Lower lobe of right lung (tissue), 2 donors: ENCODE data around the gene ATXN1. TPM values are rescaled to one million over a fixed set of nuclear protein-coding genes. Genes with fewer than 3 reads are reported as not detected.

Experiments used
- ATAC-seq, 2 donors: fragments of 200-7000 bp; cut with Tn5 transposase; one replicate each; pipeline ENCODE4 v1.9.1; 2020 to 2022; ENCODE audit warnings: mild to moderate bottlenecking in 2 of 2, moderate library complexity in 2 of 2
- DNase-seq: peaks from one replicate; pipeline ENCODE4 v3.0.0-alpha.2; 2020
- H3K27ac ChIP-seq: fragments of 200-600 bp; one replicate; pipeline ENCODE4 v1.8.0; 2022
- H3K27me3 ChIP-seq: fragments of 200-600 bp; one replicate; pipeline ENCODE4 v1.8.0; 2022; ENCODE audit warnings: low read depth
- H3K36me3 ChIP-seq: fragments of 200-600 bp; one replicate; pipeline ENCODE4 v1.8.0; 2022; ENCODE audit warnings: mild to moderate bottlenecking
- H3K4me1 ChIP-seq: fragments of 200-600 bp; one replicate; pipeline ENCODE4 v1.8.0; 2022
- H3K4me3 ChIP-seq: fragments of 200-600 bp; one replicate; pipeline ENCODE4 v1.8.0; 2022; ENCODE audit warnings: mild to moderate bottlenecking
- H3K9me3 ChIP-seq: fragments of 200-600 bp; one replicate; pipeline ENCODE4 v1.8.0; 2022
- CTCF ChIP-seq: fragments of 200-600 bp; IDR thresholded peaks from one replicate; pipeline ENCODE4 v1.8.0; 2022; ENCODE audit warnings: antibody characterized with exemption, mild to moderate bottlenecking
- intact Hi-C: fragments of 100-400 bp; cut with DNase I; formaldehyde crosslinking; loops from one replicate; pipeline ENCODE4 v1.11.0; 2022
- total RNA-seq: library from RNA; stranded (reverse); fragmentation: NEBNext Ultra II Directional; extraction: Animal tissue kit (Norgen Biotek cat#: 25700); gene quantifications from one replicate; pipeline ENCODE4 v1.2.1, GENCODE V29; 2021
- donor health status: DM: no; HTN: yes; CAD: no; lungs with severe emphysema.

The ATXN1 gene
- total RNA-seq, 1 donor from 2014 or later = 75.9 TPM

DNA sequence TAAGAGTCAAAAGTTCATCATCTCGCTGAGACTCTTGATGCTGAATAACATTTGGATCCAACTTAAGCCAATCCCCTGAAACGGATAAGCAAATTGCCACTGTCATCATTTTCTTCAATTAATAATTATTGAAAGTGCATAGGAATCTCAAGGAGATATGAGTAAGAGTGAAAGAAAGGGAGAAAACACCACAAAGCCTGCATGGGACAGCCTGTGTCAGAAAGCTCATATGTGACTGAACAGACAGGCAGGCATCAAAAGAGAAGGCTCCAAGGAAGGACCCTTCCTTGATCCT, 13.3 kb downstream of the ATXN1 start:
- Histone ChIP-seq H3K27ac (no peak overlapping the region), H3K27me3 (no peaks in the 10 kb centered on the region), H3K9me3 (no peaks in the 10 kb centered on the region), H3K36me3 (no peaks in the 10 kb centered on the region), H3K4me1 (peaks cover 48% of the 10 kb centered on the region), H3K4me3 (no peak overlapping the region)
- no peak for TF ChIP-seq CTCF
- intact Hi-C loops = no loop called here
- ATAC-seq (no peak), DNase-seq (no peak)

DNA sequence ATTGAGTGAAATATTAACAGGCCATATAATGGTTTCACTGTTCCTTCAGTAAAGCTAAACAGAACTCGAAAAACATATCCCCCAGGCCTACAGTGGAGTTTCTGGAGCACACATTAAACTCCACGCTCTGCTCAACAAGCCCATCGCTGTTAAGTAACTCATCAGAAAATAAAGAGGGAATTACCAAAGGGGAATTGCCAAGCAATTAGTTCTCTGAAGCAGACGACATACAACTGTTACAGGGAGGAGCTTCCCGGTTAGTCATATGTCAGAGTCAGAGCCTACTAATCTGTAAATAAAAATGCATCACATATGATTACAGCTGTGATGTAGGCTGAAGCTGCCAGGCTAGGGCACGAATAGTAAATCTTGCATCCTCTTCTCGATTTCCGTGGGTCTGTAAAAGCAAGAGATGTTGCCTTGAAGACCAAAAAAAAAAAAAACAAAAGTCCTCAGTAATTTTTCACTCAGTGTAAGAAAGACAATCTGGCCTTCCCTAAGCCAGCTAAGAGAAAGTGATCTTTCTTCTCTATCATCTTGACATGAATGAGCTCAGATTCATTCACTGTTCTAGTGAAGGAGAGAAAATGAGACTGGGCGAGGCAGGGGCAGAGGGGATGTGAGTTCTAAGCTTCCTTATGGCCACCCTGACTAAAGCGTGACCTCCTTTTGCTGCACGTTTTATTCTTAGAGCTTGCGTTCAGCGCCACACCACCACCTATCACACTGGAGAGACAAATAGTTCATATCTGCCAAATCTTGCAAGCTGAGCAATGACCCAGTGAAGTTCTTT, 13.8 kb downstream of the ATXN1 start:
- peak; percentile 15 to 47 for ATAC-seq
- no peak for DNase-seq
- Histone ChIP-seq H3K9me3 (no peaks in the 10 kb centered on the region), H3K4me3 (no peak overlapping the region), H3K36me3 (no peaks in the 10 kb centered on the region), H3K27me3 (no peaks in the 10 kb centered on the region), H3K27ac (peak overlapping the region; percentile 48), H3K4me1 (peaks cover 48% of the 10 kb centered on the region)
- intact Hi-C loops = no loop called here
- no peak for TF ChIP-seq CTCF

GRCh38 chr6:16746812-16747211, 14.4 kb downstream of the ATXN1 start:
- Histone ChIP-seq H3K4me3 (no peak overlapping the region), H3K27ac (peak overlapping the region; percentile 48), H3K36me3 (no peaks in the 10 kb centered on the region), H3K27me3 (no peaks in the 10 kb centered on the region), H3K9me3 (no peaks in the 10 kb centered on the region), H3K4me1 (peaks cover 49% of the 10 kb centered on the region)
- intact Hi-C loops = no loop called here
- DNase-seq (no peak), ATAC-seq (no peak)
- no peak for TF ChIP-seq CTCF

GRCh38 chr6:16746401-16746800, 14.9 kb downstream of the ATXN1 start:
- no peak overlapping the region for H3K4me3 ChIP-seq
- H3K27me3 ChIP-seq = no peaks in the 10 kb centered on the region
- H3K36me3 ChIP-seq = no peaks in the 10 kb centered on the region
- no peak for TF ChIP-seq CTCF
- no peak overlapping the region for H3K27ac ChIP-seq
- intact Hi-C loops = no loop called here
- H3K4me1 ChIP-seq = peaks cover 53% of the 10 kb centered on the region
- ATAC-seq (no peak), DNase-seq (no peak)
- no peaks in the 10 kb centered on the region for H3K9me3 ChIP-seq

GRCh38 chr6:16743664-16744210, 17.5 kb downstream of the ATXN1 start:
- peak; percentile 54 for DNase-seq
- no peak overlapping the region for H3K4me3 ChIP-seq
- H3K4me1 ChIP-seq = peaks cover 75% of the 10 kb centered on the region
- H3K36me3 ChIP-seq = no peaks in the 10 kb centered on the region
- no peak for TF ChIP-seq CTCF
- intact Hi-C loops = no loop called here
- ATAC-seq = no peak
- H3K9me3 ChIP-seq = no peaks in the 10 kb centered on the region
- no peaks in the 10 kb centered on the region for H3K27me3 ChIP-seq
- H3K27ac ChIP-seq = no peak overlapping the region
